Fibroblast of lung (primary cell): ENCODE measurements around the gene WSCD1. TPM values are rescaled to one million over a fixed set of nuclear protein-coding genes. Genes with fewer than 3 reads are reported as not detected.

ENCODE experiments used
- DNase-seq, 2 donors: peaks; one replicate each; pipeline versions ENCODE4 v3.0.0 to v3.0.0-alpha.2; 2010; ENCODE audit warnings: low read depth in 2 of 2
- H2AFZ ChIP-seq: 2 replicates; pipeline ENCODE4 v1.5.1; 2012; ENCODE audit warnings: low read length, control low read depth, inconsistent platforms
- H3K27ac ChIP-seq: 2 replicates; pipeline ENCODE4 v1.5.1; 2011; ENCODE audit warnings: low read length, control low read depth; ENCODE audit not compliant: insufficient read depth
- H3K27me3 ChIP-seq: 2 replicates; pipeline ENCODE4 v1.5.1; 2011; ENCODE audit warnings: mild to moderate bottlenecking, low read length; ENCODE audit not compliant: control insufficient read depth, insufficient read depth
- H3K36me3 ChIP-seq: 2 replicates; pipeline ENCODE4 v1.5.1; 2011; ENCODE audit warnings: low read length; ENCODE audit not compliant: control insufficient read depth, insufficient read depth
- H3K4me1 ChIP-seq: 2 replicates; pipeline ENCODE4 v1.5.1; 2011; ENCODE audit warnings: low read length; ENCODE audit not compliant: control insufficient read depth, insufficient read depth; ENCODE audit errors: extremely low read depth
- H3K4me2 ChIP-seq: 2 replicates; pipeline ENCODE4 v1.5.1; 2011; ENCODE audit warnings: low read length, control low read depth; ENCODE audit not compliant: insufficient read depth; ENCODE audit errors: extremely low read depth
- H3K4me3 ChIP-seq, 4 experiments: fragments of 200-600 bp in 1 of 4; sonication (generic) in 1 of 4; replicated peaks in 1 of 4; 2 replicates each; pipeline ENCODE4 v1.5.1; 2011 to 2016; ENCODE audit warnings: low read length in 4 of 4, low read depth in 3 of 4, mild to moderate bottlenecking in 3 of 4, control low read depth in 2 of 4, inconsistent platforms in 1 of 4, mixed read lengths in 1 of 4; ENCODE audit not compliant: insufficient read depth in 1 of 4; ENCODE audit errors: control extremely low read depth in 1 of 4
- H3K79me2 ChIP-seq: 2 replicates; pipeline ENCODE4 v1.5.1; 2012; ENCODE audit warnings: mild to moderate bottlenecking, low read length, inconsistent platforms; ENCODE audit not compliant: control insufficient read depth, insufficient read depth
- H3K9ac ChIP-seq: 2 replicates; pipeline ENCODE4 v1.5.1; 2011; ENCODE audit warnings: mild to moderate bottlenecking, low read length, control low read depth; ENCODE audit not compliant: insufficient read depth
- H3K9me3 ChIP-seq: 2 replicates; pipeline ENCODE4 v1.5.1; 2012; ENCODE audit warnings: low read depth, low read length; ENCODE audit not compliant: control insufficient read depth, insufficient read depth
- H4K20me1 ChIP-seq: 2 replicates; pipeline ENCODE4 v1.5.1; 2011; ENCODE audit warnings: low read length; ENCODE audit not compliant: control insufficient read depth, insufficient read depth; ENCODE audit errors: extremely low read depth
- EZH2 ChIP-seq: IDR thresholded peaks from 2 replicates; pipeline ENCODE4 v1.5.1; 2012; ENCODE audit warnings: low read length, control low read depth, mild to moderate bottlenecking; ENCODE audit errors: missing control alignments
- polyA plus RNA-seq, 2 donors: library from polyadenylated mRNA; depleted of rRNA in 1 of 2; stranded (reverse) in 1 of 2; unstranded in 1 of 2; fragments of >200 nt; gene quantifications; 2 replicates each; pipeline ENCODE4 v1.2.1, GENCODE V29; 2011 to 2012; ENCODE audit warnings: missing spikeins in 1 of 2
- total RNA-seq: library from RNA; depleted of rRNA; stranded (reverse); fragments of >200 nt; gene quantifications from 2 replicates; pipeline ENCODE4 v1.2.1, GENCODE V29; 2014
- TF ChIP-seq, protein P1 (sequence below), 2 donors: IDR thresholded peaks in 1 of 2; conservative IDR thresholded peaks in 1 of 2; 1 replicate in 1 of 2; 2 replicates in 1 of 2; pipeline ENCODE4 v1.5.1; 2011 to 2012; ENCODE audit warnings: low read length in 2 of 2, control low read depth in 1 of 2, inconsistent platforms in 1 of 2, low read depth in 1 of 2, mild to moderate bottlenecking in 1 of 2

WSCD1 gene
- total and polyA plus RNA-seq, 2 donors (not counting 1 experiment from before 2014, with no cell fraction given): 0.56 to 0.83 TPM

DNA sequence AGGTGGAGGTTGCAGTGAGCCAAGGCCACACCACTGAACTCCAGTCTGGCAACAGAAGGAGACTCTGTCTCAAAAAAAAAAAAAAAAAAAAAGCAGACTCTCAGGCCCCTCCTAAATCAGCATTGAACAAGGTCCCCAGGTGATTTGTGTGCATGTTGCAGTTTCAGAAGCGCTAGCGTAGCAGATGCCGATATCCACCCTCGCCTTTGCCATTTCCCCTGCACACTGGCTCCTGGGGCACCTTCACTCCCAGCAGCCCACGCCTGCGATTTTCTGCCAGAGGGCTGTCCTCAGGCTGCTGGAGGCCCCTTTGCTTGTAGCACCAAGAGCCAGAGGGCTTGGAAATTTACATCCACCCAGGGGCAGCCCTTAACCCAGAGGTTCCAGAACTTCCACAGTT is 95.6 kb downstream of the WSCD1 start:
- H2AFZ ChIP-seq: no peak overlapping the region

DNA sequence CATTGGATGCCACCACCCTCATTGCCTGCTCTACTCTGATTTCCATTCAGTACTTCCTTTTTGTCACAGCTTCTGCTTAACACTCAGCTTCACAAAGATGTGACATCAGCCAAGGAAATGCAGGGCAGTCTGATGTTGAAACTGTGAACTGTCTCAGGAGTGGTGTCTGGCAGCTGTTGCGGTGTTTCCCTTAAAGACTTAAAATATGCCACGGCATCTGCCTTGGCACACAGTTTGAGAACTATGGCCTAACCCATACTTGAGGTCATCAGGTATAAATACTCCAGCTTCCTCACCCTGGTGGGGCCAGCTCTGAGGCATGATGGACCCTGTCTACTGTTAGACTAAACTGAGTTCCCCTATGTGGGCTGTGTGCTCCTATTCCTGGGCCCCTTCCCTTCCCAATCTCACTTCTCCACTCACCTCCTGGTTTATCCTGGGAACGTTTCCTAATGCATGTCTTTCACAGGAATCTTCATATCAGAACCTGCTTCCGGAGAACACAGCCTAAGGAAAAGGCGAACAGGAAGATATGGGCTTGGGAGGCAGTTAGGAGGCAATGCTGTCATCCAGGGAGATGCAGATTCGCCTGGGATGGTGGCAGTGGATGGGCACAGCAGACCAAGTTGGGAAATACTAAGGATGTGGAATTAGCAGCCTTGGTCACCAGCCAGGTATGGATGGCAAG is 96.5 kb downstream of the WSCD1 start:
- TF ChIP-seq, protein P1, sequence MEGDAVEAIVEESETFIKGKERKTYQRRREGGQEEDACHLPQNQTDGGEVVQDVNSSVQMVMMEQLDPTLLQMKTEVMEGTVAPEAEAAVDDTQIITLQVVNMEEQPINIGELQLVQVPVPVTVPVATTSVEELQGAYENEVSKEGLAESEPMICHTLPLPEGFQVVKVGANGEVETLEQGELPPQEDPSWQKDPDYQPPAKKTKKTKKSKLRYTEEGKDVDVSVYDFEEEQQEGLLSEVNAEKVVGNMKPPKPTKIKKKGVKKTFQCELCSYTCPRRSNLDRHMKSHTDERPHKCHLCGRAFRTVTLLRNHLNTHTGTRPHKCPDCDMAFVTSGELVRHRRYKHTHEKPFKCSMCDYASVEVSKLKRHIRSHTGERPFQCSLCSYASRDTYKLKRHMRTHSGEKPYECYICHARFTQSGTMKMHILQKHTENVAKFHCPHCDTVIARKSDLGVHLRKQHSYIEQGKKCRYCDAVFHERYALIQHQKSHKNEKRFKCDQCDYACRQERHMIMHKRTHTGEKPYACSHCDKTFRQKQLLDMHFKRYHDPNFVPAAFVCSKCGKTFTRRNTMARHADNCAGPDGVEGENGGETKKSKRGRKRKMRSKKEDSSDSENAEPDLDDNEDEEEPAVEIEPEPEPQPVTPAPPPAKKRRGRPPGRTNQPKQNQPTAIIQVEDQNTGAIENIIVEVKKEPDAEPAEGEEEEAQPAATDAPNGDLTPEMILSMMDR (conservative IDR thresholded peaks at IDR 0.05 in 1 of 2, IDR thresholded peaks at IDR 0.05 in 1 of 2; ENCODE audit: low read depth in 1 of 2, low read length in 2 of 2): no peak
- TF ChIP-seq EZH2: no peak
- H3K9ac ChIP-seq: no peak overlapping the region
- H3K36me3 ChIP-seq: no peaks in the 10 kb centered on the region
- H3K4me2 ChIP-seq: no peak overlapping the region
- H3K4me1 ChIP-seq: no peaks in the 10 kb centered on the region
- no peaks in the 10 kb centered on the region for H4K20me1 ChIP-seq
- no peak overlapping the region for H3K27ac ChIP-seq
- no peaks in the 10 kb centered on the region for H3K9me3 ChIP-seq
- no peaks in the 10 kb centered on the region for H3K27me3 ChIP-seq
- no peak overlapping the region for H3K4me3 ChIP-seq
- H2AFZ ChIP-seq: no peak overlapping the region
- no peak for DNase-seq
- H3K79me2 ChIP-seq: no peaks in the 10 kb centered on the region

More for the DNA sequence above, 95.6 kb downstream of the WSCD1 start:
- H3K79me2 ChIP-seq: no peaks in the 10 kb centered on the region
- H3K27ac ChIP-seq: no peak overlapping the region
- H3K36me3 ChIP-seq: no peaks in the 10 kb centered on the region
- H3K4me2 ChIP-seq: no peak overlapping the region
- no peaks in the 10 kb centered on the region for H4K20me1 ChIP-seq
- no peak overlapping the region for H3K9ac ChIP-seq
- TF ChIP-seq, protein P1 (conservative IDR thresholded peaks at IDR 0.05 in 1 of 2, IDR thresholded peaks at IDR 0.05 in 1 of 2; ENCODE audit: low read depth in 1 of 2, low read length in 2 of 2): no peak
- no peak for TF ChIP-seq EZH2
- DNase-seq: no peak
- H3K4me3 ChIP-seq: no peak overlapping the region
- H3K27me3 ChIP-seq: no peaks in the 10 kb centered on the region
- no peaks in the 10 kb centered on the region for H3K9me3 ChIP-seq
- H3K4me1 ChIP-seq: no peaks in the 10 kb centered on the region

DNA sequence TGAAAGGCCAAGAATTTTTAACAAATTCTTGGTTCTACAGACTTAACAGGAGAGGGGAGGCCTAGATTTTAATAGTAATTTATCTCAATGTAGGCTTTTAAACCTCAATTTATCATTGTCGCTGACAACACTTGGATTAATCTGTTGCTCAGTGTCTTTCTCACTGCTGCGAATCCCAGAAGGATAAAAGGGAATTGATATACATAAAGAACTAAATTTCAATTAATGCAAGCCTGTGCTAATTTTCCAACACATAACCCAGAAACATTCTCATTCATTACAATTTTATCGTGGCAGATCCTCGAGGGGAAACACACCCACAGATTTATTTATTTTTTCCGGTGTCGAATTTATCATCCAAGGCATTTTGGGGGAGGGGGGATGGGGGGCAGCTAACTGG is 98.1 kb downstream of the WSCD1 start:
- no peaks in the 10 kb centered on the region for H3K36me3 ChIP-seq
- H3K27me3 ChIP-seq: no peaks in the 10 kb centered on the region
- H3K4me1 ChIP-seq: no peaks in the 10 kb centered on the region
- H4K20me1 ChIP-seq: no peaks in the 10 kb centered on the region
- H3K4me3 ChIP-seq: no peak overlapping the region
- H2AFZ ChIP-seq: no peak overlapping the region
- no peaks in the 10 kb centered on the region for H3K79me2 ChIP-seq
- TF ChIP-seq EZH2: no peak
- TF ChIP-seq, protein P1 (conservative IDR thresholded peaks at IDR 0.05 in 1 of 2, IDR thresholded peaks at IDR 0.05 in 1 of 2; ENCODE audit: low read depth in 1 of 2, low read length in 2 of 2): no peak
- H3K27ac ChIP-seq: no peak overlapping the region
- no peak for DNase-seq
- H3K9ac ChIP-seq: no peak overlapping the region
- H3K9me3 ChIP-seq: no peaks in the 10 kb centered on the region
- H3K4me2 ChIP-seq: no peak overlapping the region
